Sigmoid colon (tissue), 4 donors: ENCODE data around the gene ANOS1.

Experiments used
- CTCF ChIP-seq, 4 experiments: fragments of 450-650 bp in 3 of 4; fragments of 200-600 bp in 1 of 4; IDR thresholded peaks; one replicate each; pipeline ENCODE4 v1.5.1; 2016 to 2019; ENCODE audit warnings: antibody characterized with exemption in 4 of 4, mild to moderate bottlenecking in 3 of 4, moderate library complexity in 2 of 4
- EP300 ChIP-seq, 4 donors: sonication (generic); formaldehyde crosslinking; IDR thresholded peaks; one replicate each; pipeline ENCODE4 v1.6.1; 2017; ENCODE audit warnings: antibody characterized with exemption in 4 of 4
- POLR2A ChIP-seq, 2 donors: fragments of 450-650 bp; IDR thresholded peaks; one replicate each; pipeline ENCODE4 v1.6.1; 2016; ENCODE audit warnings: antibody characterized with exemption in 2 of 2, mild to moderate bottlenecking in 2 of 2, moderate library complexity in 2 of 2
- POLR2AphosphoS5 ChIP-seq, 4 donors: sonication (generic); formaldehyde crosslinking; IDR thresholded peaks; one replicate each; pipeline ENCODE4 v1.6.1; 2017; ENCODE audit warnings: antibody characterized with exemption in 4 of 4

GRCh38 chrX:8520178-8520577 lies 211.8 kb downstream of the ANOS1 start:
- no peak for TF ChIP-seq CTCF (IDR thresholded peaks at IDR 0.05)
- TF ChIP-seq POLR2A (IDR thresholded peaks at IDR 0.05): no peak
- no peak for TF ChIP-seq EP300 (IDR thresholded peaks at IDR 0.05)
- no peak for TF ChIP-seq POLR2AphosphoS5 (IDR thresholded peaks at IDR 0.05)
